ENCODE results near the gene WDFY4. TPM values are rescaled to one million over a fixed set of nuclear protein-coding genes. Genes with fewer than 3 reads are reported as not detected.

WDFY4 gene
- polyA plus RNA-seq, 1 donor (not counting 4 experiments of a cell fraction or from before 2014, with no cell fraction given), result 0.04 TPM

GRCh38 chr10:48671914-48672595 is 12.6 kb upstream of the WDFY4 start:
- FAIRE-seq, result no peak
- dilution Hi-C loops (cut with MboI; ENCODE audit: extremely low pct_ligation_motif_present, low sequenced_read_pairs), result no loop called here
- no peaks in the 10 kb centered on the region for H3K9me1 ChIP-seq (ENCODE audit: control insufficient read depth, extremely low read depth, insufficient read depth, low read length)

GRCh38 chr10:48672596-48673265 is 11.9 kb upstream of the WDFY4 start:
- H3K4me2 ChIP-seq (ENCODE audit: control insufficient read depth, extremely low read depth, insufficient read depth, low read depth, low read length), result no peak overlapping the region
- H3K36me3 ChIP-seq (ENCODE audit: control insufficient read depth in 2 of 2, extremely low read depth in 1 of 2, insufficient read depth in 2 of 2, low read length in 2 of 2), result no peaks in the 10 kb centered on the region
- peaks cover under 1% of the 10 kb centered on the region for H3K9me3 ChIP-seq (ENCODE audit: control insufficient read depth, low read depth, low read length)
- FAIRE-seq (no peak), DNase-seq (ENCODE audit: low read depth, low spot score) (no peak)
- H3K4me1 ChIP-seq (ENCODE audit: control insufficient read depth, extremely low read depth, insufficient read depth, low read length), result no peaks in the 10 kb centered on the region
- H3K79me2 ChIP-seq (ENCODE audit: control insufficient read depth, insufficient read depth, low read length), result no peaks in the 10 kb centered on the region
- H3K27me3 ChIP-seq (ENCODE audit: control insufficient read depth, extremely low read depth, insufficient read depth, low read length), result peaks cover 18% of the 10 kb centered on the region
- no peak overlapping the region for H3K27ac ChIP-seq (ENCODE audit: control insufficient read depth, insufficient read depth, low read length)
- H3K4me3 ChIP-seq (ENCODE audit: control insufficient read depth in 2 of 3, extremely low read depth in 1 of 3, insufficient read depth in 2 of 3, low read depth in 1 of 3, low read length in 3 of 3), result no peak overlapping the region
- H3K9ac ChIP-seq (ENCODE audit: control insufficient read depth, extremely low read depth, insufficient read depth, low read length), result no peak overlapping the region
- no peaks in the 10 kb centered on the region for H4K20me1 ChIP-seq (ENCODE audit: control insufficient read depth, extremely low read depth, insufficient read depth, low read length)
- dilution Hi-C loops (cut with MboI; ENCODE audit: extremely low pct_ligation_motif_present, low sequenced_read_pairs), result no loop called here
- H3K9me1 ChIP-seq (ENCODE audit: control insufficient read depth, extremely low read depth, insufficient read depth, low read length), result no peaks in the 10 kb centered on the region
- TF ChIP-seq EZH2 (IDR thresholded peaks at IDR 0.05; ENCODE audit: low read length) (no peak), CTCF (optimal IDR thresholded peaks at IDR 0.05 in 1 of 3, IDR thresholded peaks at IDR 0.05 in 1 of 3, conservative IDR thresholded peaks at IDR 0.05 in 1 of 3; ENCODE audit: extremely low read depth in 1 of 3, insufficient read depth in 2 of 3, low read length in 3 of 3) (no peak)
- H2AFZ ChIP-seq (ENCODE audit: control insufficient read depth, low read length), result no peak overlapping the region

More at GRCh38 chr10:48671914-48672595, 12.6 kb upstream of the WDFY4 start:
- H3K79me2 ChIP-seq (ENCODE audit: control insufficient read depth, insufficient read depth, low read length), result no peaks in the 10 kb centered on the region
- no peak for DNase-seq (ENCODE audit: low read depth, low spot score)
- H2AFZ ChIP-seq (ENCODE audit: control insufficient read depth, low read length), result no peak overlapping the region
- TF ChIP-seq CTCF (optimal IDR thresholded peaks at IDR 0.05 in 1 of 3, IDR thresholded peaks at IDR 0.05 in 1 of 3, conservative IDR thresholded peaks at IDR 0.05 in 1 of 3; ENCODE audit: extremely low read depth in 1 of 3, insufficient read depth in 2 of 3, low read length in 3 of 3) (no peak), EZH2 (IDR thresholded peaks at IDR 0.05; ENCODE audit: low read length) (no peak)
- no peaks in the 10 kb centered on the region for H4K20me1 ChIP-seq (ENCODE audit: control insufficient read depth, extremely low read depth, insufficient read depth, low read length)
- no peak overlapping the region for H3K4me2 ChIP-seq (ENCODE audit: control insufficient read depth, extremely low read depth, insufficient read depth, low read depth, low read length)
- peaks cover 18% of the 10 kb centered on the region for H3K27me3 ChIP-seq (ENCODE audit: control insufficient read depth, extremely low read depth, insufficient read depth, low read length)
- no peaks in the 10 kb centered on the region for H3K9me3 ChIP-seq (ENCODE audit: control insufficient read depth, low read depth, low read length)
- no peak overlapping the region for H3K27ac ChIP-seq (ENCODE audit: control insufficient read depth, insufficient read depth, low read length)
- H3K4me1 ChIP-seq (ENCODE audit: control insufficient read depth, extremely low read depth, insufficient read depth, low read length), result no peaks in the 10 kb centered on the region
- H3K36me3 ChIP-seq (ENCODE audit: control insufficient read depth in 2 of 2, extremely low read depth in 1 of 2, insufficient read depth in 2 of 2, low read length in 2 of 2), result no peaks in the 10 kb centered on the region
- no peak overlapping the region for H3K4me3 ChIP-seq (ENCODE audit: control insufficient read depth in 2 of 3, extremely low read depth in 1 of 3, insufficient read depth in 2 of 3, low read depth in 1 of 3, low read length in 3 of 3)
- no peak overlapping the region for H3K9ac ChIP-seq (ENCODE audit: control insufficient read depth, extremely low read depth, insufficient read depth, low read length)

All from keratinocyte (primary cell).